Measurements from ENCODE around the gene ARMH3.

ARMH3 gene

DNA sequence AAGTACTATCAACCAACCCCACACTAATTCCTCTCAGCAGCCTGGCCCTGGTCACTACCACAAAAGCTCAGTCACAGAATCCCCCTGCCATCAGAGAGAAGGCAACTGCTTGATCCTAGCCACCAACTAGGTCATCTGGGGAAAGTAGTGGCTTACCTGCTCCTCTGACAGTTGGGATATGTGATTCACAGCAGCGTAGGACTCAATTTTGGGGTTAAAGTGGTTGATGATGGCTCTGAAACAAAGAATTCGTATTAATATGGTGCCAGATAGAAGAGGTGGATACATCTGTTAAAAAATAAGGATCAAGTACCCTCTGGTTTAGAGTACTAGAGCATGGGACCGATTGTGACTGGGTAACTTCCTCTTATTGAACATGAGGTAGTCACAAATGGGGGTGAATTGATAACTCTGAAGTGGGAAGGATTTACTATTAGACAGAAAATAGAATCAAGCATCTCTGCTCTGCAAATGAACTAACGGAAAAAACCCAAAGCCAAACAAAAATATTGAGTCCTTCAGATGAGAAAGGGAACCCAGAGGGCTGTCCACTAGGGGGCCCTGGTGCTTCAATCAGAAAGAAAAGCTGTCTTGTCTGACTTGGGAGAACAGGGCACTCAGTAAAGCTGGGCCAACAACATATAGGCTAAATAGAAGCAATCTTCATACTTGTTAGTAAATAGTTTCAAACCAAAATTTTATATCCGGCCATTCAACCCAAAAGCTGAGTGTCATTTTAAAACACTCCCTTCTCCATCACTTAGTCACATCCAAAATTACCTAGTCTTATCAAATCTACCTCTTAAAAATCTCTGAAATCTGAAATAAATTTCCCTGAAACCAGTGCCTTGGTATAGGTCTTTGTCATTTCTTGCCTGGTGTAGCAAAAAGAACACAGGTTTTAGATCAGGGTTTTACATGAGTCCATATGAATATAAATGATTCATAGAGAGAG lies 166.4 kb downstream of the ARMH3 start:
- Histone ChIP-seq H3K27ac (ENCODE audit: insufficient read depth, low read length, poor library complexity, severe bottlenecking) (no peak overlapping the region), H3K36me3 (ENCODE audit: control insufficient read depth, insufficient read depth, low read length) (no peaks in the 10 kb centered on the region), H3K4me1 (ENCODE audit: control insufficient read depth, insufficient read depth, low read length, poor library complexity, severe bottlenecking) (no peaks in the 10 kb centered on the region), H3K9me3 (ENCODE audit: control insufficient read depth, low read length) (no peaks in the 10 kb centered on the region), H3K4me3 (ENCODE audit: insufficient read depth, low read depth, low read length, poor library complexity, severe bottlenecking) (no peak overlapping the region), H3K27me3 (replicated peaks; ENCODE audit: control insufficient read depth, insufficient read depth, low read length, poor library complexity, severe bottlenecking) (no peaks in the 10 kb centered on the region)
- DNase-seq = peak; percentile 14 to 45 (median 22)

DNA sequence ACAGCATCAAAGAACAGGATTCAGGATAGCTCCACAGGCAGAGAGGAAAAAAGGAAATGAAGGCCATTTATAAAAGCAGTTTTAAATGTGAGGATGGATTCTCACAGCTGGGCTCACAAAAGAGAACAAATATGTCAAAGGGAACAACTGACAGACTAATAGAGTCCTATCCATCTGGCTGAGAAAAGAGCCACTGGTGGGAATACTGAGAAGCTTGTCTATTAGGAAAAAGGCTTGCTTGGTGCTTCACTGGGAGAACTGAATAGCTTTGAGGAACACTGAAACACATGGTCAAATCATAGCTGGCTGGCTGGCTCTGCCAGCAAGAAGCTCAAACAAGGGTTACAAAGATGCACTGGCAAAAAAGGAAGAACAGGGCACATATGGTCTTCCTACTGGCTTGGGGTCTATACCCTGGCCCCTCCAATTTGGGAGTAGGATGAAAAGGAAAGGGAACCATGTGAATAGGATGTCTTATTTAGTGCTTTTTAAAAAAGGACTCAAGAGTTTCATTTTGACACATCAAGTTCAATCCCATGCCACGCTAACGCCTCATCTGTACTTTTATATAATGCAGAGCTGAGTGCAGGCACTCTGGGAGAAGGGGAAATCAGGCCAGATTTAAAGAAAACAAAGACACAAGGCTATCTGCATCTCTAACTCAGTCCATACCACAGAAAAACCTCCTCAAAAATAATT lies 167.6 kb downstream of the ARMH3 start:
- Histone ChIP-seq H3K4me1 (ENCODE audit: control insufficient read depth, insufficient read depth, low read length, poor library complexity, severe bottlenecking) (no peaks in the 10 kb centered on the region), H3K4me3 (ENCODE audit: insufficient read depth, low read depth, low read length, poor library complexity, severe bottlenecking) (no peak overlapping the region)
- DNase-seq = no peak

DNA sequence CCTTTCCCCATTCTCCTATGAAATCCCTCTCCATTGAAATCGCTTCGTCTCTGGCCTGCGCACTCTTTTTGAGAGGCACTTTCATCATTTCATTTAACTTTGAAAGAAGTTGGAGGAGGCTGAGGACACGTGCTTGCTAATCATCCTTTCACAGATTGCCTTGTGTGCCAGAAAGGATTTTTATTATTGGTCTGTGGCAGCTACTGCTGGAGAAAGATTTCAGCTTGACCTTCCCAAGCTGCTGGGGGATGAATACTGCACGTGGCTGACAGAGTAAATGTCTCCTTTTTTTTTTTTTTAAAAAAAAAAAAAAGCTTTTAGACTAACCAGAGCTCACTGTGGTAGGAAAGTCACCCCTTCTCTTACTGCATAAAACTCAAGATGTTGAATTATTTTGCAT lies 168.2 kb downstream of the ARMH3 start:
- no peaks in the 10 kb centered on the region for H3K4me1 ChIP-seq (ENCODE audit: control insufficient read depth, insufficient read depth, low read length, poor library complexity, severe bottlenecking)
- no peak overlapping the region for H3K27ac ChIP-seq (ENCODE audit: insufficient read depth, low read length, poor library complexity, severe bottlenecking)
- no peak overlapping the region for H3K4me3 ChIP-seq (ENCODE audit: insufficient read depth, low read depth, low read length, poor library complexity, severe bottlenecking)
- H3K9me3 ChIP-seq (ENCODE audit: control insufficient read depth, low read length) = no peaks in the 10 kb centered on the region
- DNase-seq = no peak
- no peaks in the 10 kb centered on the region for H3K27me3 ChIP-seq (replicated peaks; ENCODE audit: control insufficient read depth, insufficient read depth, low read length, poor library complexity, severe bottlenecking)
- no peaks in the 10 kb centered on the region for H3K36me3 ChIP-seq (ENCODE audit: control insufficient read depth, insufficient read depth, low read length)

More for the DNA sequence above, 167.6 kb downstream of the ARMH3 start:
- Histone ChIP-seq H3K27me3 (replicated peaks; ENCODE audit: control insufficient read depth, insufficient read depth, low read length, poor library complexity, severe bottlenecking) (no peaks in the 10 kb centered on the region), H3K36me3 (ENCODE audit: control insufficient read depth, insufficient read depth, low read length) (no peaks in the 10 kb centered on the region), H3K9me3 (ENCODE audit: control insufficient read depth, low read length) (no peaks in the 10 kb centered on the region), H3K27ac (ENCODE audit: insufficient read depth, low read length, poor library complexity, severe bottlenecking) (no peak overlapping the region)

DNA sequence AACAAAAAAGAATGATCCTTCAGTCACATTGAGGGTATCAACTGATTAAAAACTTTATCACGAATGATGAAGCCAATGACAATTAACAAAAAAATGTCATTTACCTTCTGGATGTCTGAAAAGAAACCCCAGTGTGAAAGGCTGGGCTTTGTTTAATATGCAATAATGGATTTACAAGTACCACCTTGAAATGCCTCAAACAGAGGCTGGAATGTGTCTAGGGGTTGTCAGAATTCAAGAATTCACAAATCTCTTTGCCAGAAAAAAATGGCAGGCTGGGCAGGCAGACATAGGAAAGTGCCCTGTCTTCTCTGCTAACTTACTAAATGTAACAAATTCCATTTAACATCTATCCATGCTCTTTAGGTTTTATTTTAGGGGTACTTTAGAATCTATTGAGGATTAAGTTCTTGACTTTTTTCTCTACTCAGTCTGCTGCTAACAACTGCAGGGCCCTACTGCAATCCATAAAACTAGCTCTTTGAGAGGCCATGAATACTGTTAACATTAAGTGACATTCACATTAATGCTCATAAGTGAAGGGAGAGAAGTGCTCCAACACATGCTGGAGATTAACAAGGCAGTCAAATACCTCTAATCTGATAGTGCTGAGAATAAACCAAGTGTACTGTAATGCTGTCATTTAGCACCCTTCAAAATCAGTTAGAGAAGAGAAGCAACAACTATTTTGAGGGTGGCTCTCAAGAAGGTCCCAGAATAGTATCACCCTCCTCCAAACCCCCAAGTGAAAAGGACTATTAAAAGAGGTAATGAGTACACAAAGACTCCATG lies 169.3 kb downstream of the ARMH3 start:
- H3K36me3 ChIP-seq (ENCODE audit: control insufficient read depth, insufficient read depth, low read length) = no peaks in the 10 kb centered on the region
- DNase-seq = no peak
- H3K9me3 ChIP-seq (ENCODE audit: control insufficient read depth, low read length) = no peaks in the 10 kb centered on the region
- no peaks in the 10 kb centered on the region for H3K4me1 ChIP-seq (ENCODE audit: control insufficient read depth, insufficient read depth, low read length, poor library complexity, severe bottlenecking)
- H3K27me3 ChIP-seq (replicated peaks; ENCODE audit: control insufficient read depth, insufficient read depth, low read length, poor library complexity, severe bottlenecking) = no peaks in the 10 kb centered on the region
- H3K27ac ChIP-seq (ENCODE audit: insufficient read depth, low read length, poor library complexity, severe bottlenecking) = no peak overlapping the region
- no peak overlapping the region for H3K4me3 ChIP-seq (ENCODE audit: insufficient read depth, low read depth, low read length, poor library complexity, severe bottlenecking)

DNA sequence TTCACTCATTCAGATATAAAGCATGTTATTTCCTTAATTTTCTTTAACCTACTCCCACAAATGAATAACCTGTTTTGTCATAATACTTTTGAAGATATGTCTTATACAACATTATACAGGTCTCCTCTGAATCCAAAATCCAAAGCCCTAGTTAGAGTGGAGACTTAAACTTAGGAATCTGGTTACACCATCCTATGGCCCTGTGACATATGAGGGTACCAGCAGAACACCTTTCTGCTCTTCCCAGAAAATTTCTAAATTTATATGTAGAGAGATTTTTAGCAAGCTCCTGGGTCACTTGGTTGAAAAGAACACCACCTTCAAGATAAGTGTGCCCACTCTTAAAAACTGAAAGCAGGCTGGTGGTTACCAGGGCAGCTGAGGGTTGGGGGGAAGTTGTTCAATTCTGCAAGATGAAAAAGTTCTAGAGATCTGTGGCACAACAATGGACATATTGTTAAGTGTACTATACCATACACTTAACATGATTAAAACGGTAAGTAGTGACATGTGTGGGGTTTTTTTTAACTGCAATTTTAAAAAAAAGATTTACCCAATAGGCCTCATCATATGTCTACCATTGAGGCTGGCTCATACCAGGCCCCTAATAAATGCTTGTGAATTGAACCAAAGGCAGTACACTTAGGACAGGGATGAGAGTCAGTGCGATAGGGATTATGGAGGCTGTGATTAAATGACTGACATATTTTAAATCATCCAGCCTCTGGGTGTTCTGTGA lies 174.8 kb downstream of the ARMH3 start:
- Histone ChIP-seq H3K4me1 (ENCODE audit: control insufficient read depth, insufficient read depth, low read length, poor library complexity, severe bottlenecking) (no peaks in the 10 kb centered on the region), H3K27ac (ENCODE audit: insufficient read depth, low read length, poor library complexity, severe bottlenecking) (no peak overlapping the region)

DNA sequence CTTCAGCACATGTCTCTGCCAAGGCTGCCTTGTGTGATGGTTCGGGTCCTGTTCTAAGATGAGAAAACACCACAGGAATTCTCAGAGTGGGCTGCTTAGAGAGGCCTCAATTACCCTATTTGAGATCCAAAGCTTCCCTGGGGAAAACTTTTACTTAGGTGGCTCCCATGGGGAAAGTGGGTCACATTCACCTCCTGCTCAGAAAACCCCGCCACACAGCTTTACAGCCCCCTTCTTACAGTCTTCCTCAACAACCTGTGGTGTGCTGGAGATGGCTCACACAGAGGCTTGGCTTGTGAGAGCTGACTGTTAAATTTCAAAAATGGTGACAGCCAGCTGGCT lies 175.8 kb downstream of the ARMH3 start:
- no peaks in the 10 kb centered on the region for H3K27me3 ChIP-seq (replicated peaks; ENCODE audit: control insufficient read depth, insufficient read depth, low read length, poor library complexity, severe bottlenecking)
- no peaks in the 10 kb centered on the region for H3K4me1 ChIP-seq (ENCODE audit: control insufficient read depth, insufficient read depth, low read length, poor library complexity, severe bottlenecking)
- no peak for DNase-seq
- H3K9me3 ChIP-seq (ENCODE audit: control insufficient read depth, low read length) = no peaks in the 10 kb centered on the region
- no peaks in the 10 kb centered on the region for H3K36me3 ChIP-seq (ENCODE audit: control insufficient read depth, insufficient read depth, low read length)
- H3K27ac ChIP-seq (ENCODE audit: insufficient read depth, low read length, poor library complexity, severe bottlenecking) = no peak overlapping the region
- H3K4me3 ChIP-seq (ENCODE audit: insufficient read depth, low read depth, low read length, poor library complexity, severe bottlenecking) = no peak overlapping the region

More for the DNA sequence above, 174.8 kb downstream of the ARMH3 start:
- H3K4me3 ChIP-seq (ENCODE audit: insufficient read depth, low read depth, low read length, poor library complexity, severe bottlenecking) = no peak overlapping the region
- no peaks in the 10 kb centered on the region for H3K36me3 ChIP-seq (ENCODE audit: control insufficient read depth, insufficient read depth, low read length)
- DNase-seq = no peak
- H3K9me3 ChIP-seq (ENCODE audit: control insufficient read depth, low read length) = no peaks in the 10 kb centered on the region
- no peaks in the 10 kb centered on the region for H3K27me3 ChIP-seq (replicated peaks; ENCODE audit: control insufficient read depth, insufficient read depth, low read length, poor library complexity, severe bottlenecking)

DNA sequence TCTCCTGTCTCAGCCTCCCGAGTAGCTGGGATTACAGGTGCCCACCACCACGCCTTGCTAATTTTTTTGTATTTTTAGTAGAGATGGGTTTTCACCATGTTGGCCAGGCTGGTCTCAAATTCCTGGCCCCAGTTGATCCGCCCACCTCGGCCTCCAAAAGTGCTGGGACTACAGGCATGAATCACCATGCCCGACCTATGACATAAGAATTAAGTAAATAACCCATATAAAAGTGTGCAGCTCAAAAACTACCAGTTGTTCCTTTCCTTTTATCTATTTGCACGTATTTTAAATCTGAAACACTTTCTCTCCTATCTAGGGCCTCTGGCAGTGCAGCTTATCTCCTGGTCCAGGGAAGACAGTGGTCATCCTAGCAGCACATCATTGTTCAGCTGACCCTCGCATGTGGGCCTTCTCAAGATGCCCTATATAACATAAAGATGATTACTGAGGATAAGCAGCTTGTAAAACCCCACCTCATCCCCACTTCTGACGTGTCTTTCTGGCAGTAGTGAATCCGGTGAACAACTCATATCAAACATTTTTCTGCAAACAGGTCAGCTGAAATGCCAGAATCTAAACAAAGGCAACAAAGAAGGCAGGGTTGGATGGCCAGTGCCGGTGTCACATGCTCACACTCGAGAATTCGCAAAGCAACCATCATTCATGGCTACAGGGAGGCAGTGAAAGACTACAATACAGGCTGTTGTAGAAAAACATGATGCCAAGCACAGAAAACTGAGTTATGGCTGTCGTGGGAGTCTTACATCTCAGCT lies 176.3 kb downstream of the ARMH3 start:
- Histone ChIP-seq H3K4me1 (ENCODE audit: control insufficient read depth, insufficient read depth, low read length, poor library complexity, severe bottlenecking) (no peaks in the 10 kb centered on the region), H3K4me3 (ENCODE audit: insufficient read depth, low read depth, low read length, poor library complexity, severe bottlenecking) (no peak overlapping the region), H3K9me3 (ENCODE audit: control insufficient read depth, low read length) (no peaks in the 10 kb centered on the region), H3K36me3 (ENCODE audit: control insufficient read depth, insufficient read depth, low read length) (no peaks in the 10 kb centered on the region), H3K27me3 (replicated peaks; ENCODE audit: control insufficient read depth, insufficient read depth, low read length, poor library complexity, severe bottlenecking) (no peaks in the 10 kb centered on the region), H3K27ac (ENCODE audit: insufficient read depth, low read length, poor library complexity, severe bottlenecking) (no peak overlapping the region)
- DNase-seq = no peak

DNA sequence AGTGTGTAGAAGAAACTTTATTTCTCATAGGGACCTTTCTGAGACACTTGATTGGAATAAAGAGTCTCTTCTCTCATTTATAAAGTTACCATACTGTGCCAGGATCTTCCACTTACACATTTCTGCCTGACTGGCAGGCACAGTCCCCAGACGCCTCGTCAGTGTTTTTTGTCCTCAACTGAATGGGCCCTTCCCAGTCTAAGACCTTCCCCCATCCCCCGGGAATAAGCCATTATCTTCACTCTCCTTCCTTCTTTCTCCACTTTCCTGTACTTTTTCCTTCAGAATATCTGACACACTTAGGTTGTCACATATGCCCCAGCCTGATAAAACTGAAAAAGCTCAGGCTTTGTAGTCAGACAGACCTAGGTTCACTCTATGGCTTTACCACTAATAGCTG lies 177.1 kb downstream of the ARMH3 start:
- H3K27me3 ChIP-seq (replicated peaks; ENCODE audit: control insufficient read depth, insufficient read depth, low read length, poor library complexity, severe bottlenecking) = no peaks in the 10 kb centered on the region
- no peaks in the 10 kb centered on the region for H3K36me3 ChIP-seq (ENCODE audit: control insufficient read depth, insufficient read depth, low read length)
- H3K27ac ChIP-seq (ENCODE audit: insufficient read depth, low read length, poor library complexity, severe bottlenecking) = no peak overlapping the region
- H3K4me3 ChIP-seq (ENCODE audit: insufficient read depth, low read depth, low read length, poor library complexity, severe bottlenecking) = no peak overlapping the region
- DNase-seq = no peak
- H3K4me1 ChIP-seq (ENCODE audit: control insufficient read depth, insufficient read depth, low read length, poor library complexity, severe bottlenecking) = no peaks in the 10 kb centered on the region
- no peaks in the 10 kb centered on the region for H3K9me3 ChIP-seq (ENCODE audit: control insufficient read depth, low read length)

DNA sequence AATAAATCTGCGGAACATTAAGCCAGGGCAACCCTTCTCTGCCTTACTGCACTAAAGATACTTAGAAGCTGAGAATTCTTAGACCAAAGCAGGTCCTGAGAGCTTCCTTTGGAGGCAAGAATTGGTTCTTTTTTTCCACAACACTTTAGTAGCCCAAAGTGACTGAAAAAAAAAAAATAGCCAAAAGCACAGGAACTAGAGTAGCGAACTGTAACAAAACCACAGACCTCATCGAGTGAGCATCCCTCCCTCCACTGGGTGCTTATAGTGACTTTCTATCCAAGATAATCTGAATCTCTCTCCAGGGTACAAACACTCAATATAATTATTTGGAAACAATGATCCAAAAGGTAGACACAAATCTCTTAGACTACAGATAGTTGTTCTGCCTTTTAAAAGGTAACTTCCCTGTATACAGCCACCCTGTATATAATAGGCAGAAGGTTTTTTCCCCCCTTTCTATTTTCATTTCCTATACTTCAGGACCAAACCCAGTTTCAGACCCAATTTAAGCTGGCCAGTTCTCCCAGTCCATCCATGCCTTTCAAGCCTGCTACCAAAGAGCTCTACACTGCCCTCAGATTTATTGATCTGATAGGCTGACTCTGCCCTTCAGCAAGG lies 180.8 kb downstream of the ARMH3 start:
- Histone ChIP-seq H3K9me3 (ENCODE audit: control insufficient read depth, low read length) (no peaks in the 10 kb centered on the region), H3K27me3 (replicated peaks; ENCODE audit: control insufficient read depth, insufficient read depth, low read length, poor library complexity, severe bottlenecking) (no peaks in the 10 kb centered on the region), H3K4me3 (ENCODE audit: insufficient read depth, low read depth, low read length, poor library complexity, severe bottlenecking) (no peak overlapping the region), H3K4me1 (ENCODE audit: control insufficient read depth, insufficient read depth, low read length, poor library complexity, severe bottlenecking) (no peaks in the 10 kb centered on the region), H3K27ac (ENCODE audit: insufficient read depth, low read length, poor library complexity, severe bottlenecking) (no peak overlapping the region), H3K36me3 (ENCODE audit: control insufficient read depth, insufficient read depth, low read length) (no peaks in the 10 kb centered on the region)
- no peak for DNase-seq
